ENCODE measurements around the gene CANT1.

GRCh38 chr17:78969865-78970264 lies 39.7 kb downstream of the CANT1 start:
- TF ChIP-seq, protein P1, sequence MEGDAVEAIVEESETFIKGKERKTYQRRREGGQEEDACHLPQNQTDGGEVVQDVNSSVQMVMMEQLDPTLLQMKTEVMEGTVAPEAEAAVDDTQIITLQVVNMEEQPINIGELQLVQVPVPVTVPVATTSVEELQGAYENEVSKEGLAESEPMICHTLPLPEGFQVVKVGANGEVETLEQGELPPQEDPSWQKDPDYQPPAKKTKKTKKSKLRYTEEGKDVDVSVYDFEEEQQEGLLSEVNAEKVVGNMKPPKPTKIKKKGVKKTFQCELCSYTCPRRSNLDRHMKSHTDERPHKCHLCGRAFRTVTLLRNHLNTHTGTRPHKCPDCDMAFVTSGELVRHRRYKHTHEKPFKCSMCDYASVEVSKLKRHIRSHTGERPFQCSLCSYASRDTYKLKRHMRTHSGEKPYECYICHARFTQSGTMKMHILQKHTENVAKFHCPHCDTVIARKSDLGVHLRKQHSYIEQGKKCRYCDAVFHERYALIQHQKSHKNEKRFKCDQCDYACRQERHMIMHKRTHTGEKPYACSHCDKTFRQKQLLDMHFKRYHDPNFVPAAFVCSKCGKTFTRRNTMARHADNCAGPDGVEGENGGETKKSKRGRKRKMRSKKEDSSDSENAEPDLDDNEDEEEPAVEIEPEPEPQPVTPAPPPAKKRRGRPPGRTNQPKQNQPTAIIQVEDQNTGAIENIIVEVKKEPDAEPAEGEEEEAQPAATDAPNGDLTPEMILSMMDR (IDR thresholded peaks at IDR 0.05 in 4 of 5, conservative IDR thresholded peaks at IDR 0.05 in 1 of 5), result no peak
- TF ChIP-seq POLR2A (IDR thresholded peaks at IDR 0.05), result no peak
